IMR-90 (cell line): ENCODE measurements around the gene ANLN. TPM values are rescaled to one million over a fixed set of nuclear protein-coding genes. Genes with fewer than 3 reads are reported as not detected.

Experiments
- ATAC-seq: fragments of 200-7000 bp; cut with Tn5 transposase; 2 replicates; pipeline ENCODE4 v1.9.1; 2020; ENCODE audit warnings: low read depth, mild to moderate bottlenecking, moderate library complexity
- BruUV-seq: library from RNA; stranded (reverse); fragments of 400-500 nt; replicated peaks from 2 replicates; lab custom pipeline; 2021; lab: Mats Ljungman, UMichigan
- CTCF ChIA-PET: fragments of 300-600 bp; formaldehyde crosslinking; extraction: SDS; loops from one replicate; lab custom pipeline; 2021; ENCODE audit warnings: antibody characterized with exemption; lab: Yijun Ruan, JAX
- POLR2A ChIA-PET: fragments of 300-600 bp; sonication (Branson Sonifier 250); formaldehyde crosslinking; loops from one replicate; lab custom pipeline; 2022; ENCODE audit warnings: antibody characterized with exemption; ENCODE audit not compliant: unreplicated experiment; lab: Charles Lee
- DNase-seq: peaks from one replicate; pipeline ENCODE4 v3.0.0; 2013
- H2AFZ ChIP-seq: replicated peaks from 2 replicates; pipeline ENCODE3; 2013; ENCODE audit warnings: low read length, mild to moderate bottlenecking; ENCODE audit not compliant: poor library complexity
- H2AK5ac ChIP-seq: 2 replicates; pipeline ENCODE4 v1.6.1; 2013; ENCODE audit warnings: low read depth, low read length, inconsistent platforms
- H2AK9ac ChIP-seq: replicated peaks from 2 replicates; pipeline ENCODE3; 2013; ENCODE audit warnings: mild to moderate bottlenecking, low read depth, low read length, moderate library complexity; ENCODE audit not compliant: poor library complexity
- H2BK120ac ChIP-seq: 2 replicates; pipeline ENCODE4 v1.6.1; 2013; ENCODE audit warnings: low read depth, low read length, inconsistent platforms
- H2BK15ac ChIP-seq: 3 replicates; pipeline ENCODE4 v1.6.1; 2013; ENCODE audit warnings: low read depth, low read length, inconsistent platforms
- H2BK20ac ChIP-seq: 2 replicates; pipeline ENCODE4 v1.6.1; 2013; ENCODE audit warnings: low read depth, mild to moderate bottlenecking, inconsistent platforms, low read length, moderate library complexity
- H2BK5ac ChIP-seq: 2 replicates; pipeline ENCODE4 v1.6.1; 2013; ENCODE audit warnings: mild to moderate bottlenecking, low read depth, low read length, inconsistent platforms; ENCODE audit not compliant: poor library complexity, severe bottlenecking
- H3K14ac ChIP-seq: replicated peaks from 2 replicates; pipeline ENCODE4 v1.6.1; 2013; ENCODE audit warnings: low read depth, low read length, inconsistent platforms
- H3K18ac ChIP-seq: 2 replicates; pipeline ENCODE4 v1.6.1; 2013; ENCODE audit warnings: low read depth, low read length, control low read depth
- H3K23ac ChIP-seq: 2 replicates; pipeline ENCODE4 v1.6.1; 2013; ENCODE audit warnings: low read depth, low read length, inconsistent platforms
- H3K27ac ChIP-seq: 2 replicates; pipeline ENCODE4 v1.5.1; 2013; ENCODE audit warnings: mild to moderate bottlenecking, control low read depth, low read length; ENCODE audit not compliant: insufficient read depth
- H3K27me3 ChIP-seq: 2 replicates; pipeline ENCODE4 v1.6.1; 2013; ENCODE audit warnings: low read length; ENCODE audit not compliant: control insufficient read depth, insufficient read depth
- H3K36me3 ChIP-seq: 2 replicates; pipeline ENCODE4 v1.6.1; 2013; ENCODE audit warnings: low read length, mixed read lengths; ENCODE audit not compliant: control insufficient read depth, insufficient read depth
- H3K4ac ChIP-seq: 2 replicates; pipeline ENCODE4 v1.6.1; 2013; ENCODE audit warnings: low read depth, low read length, inconsistent platforms
- H3K4me1 ChIP-seq: 2 replicates; pipeline ENCODE4 v1.6.1; 2013; ENCODE audit warnings: low read length, mixed read lengths; ENCODE audit not compliant: control insufficient read depth, insufficient read depth
- H3K4me2 ChIP-seq: 2 replicates; pipeline ENCODE4 v1.6.1; 2013; ENCODE audit warnings: low read depth, mild to moderate bottlenecking, control low read depth, low read length, moderate library complexity
- H3K4me3 ChIP-seq: 2 replicates; pipeline ENCODE4 v1.5.1; 2013; ENCODE audit warnings: low read depth, mild to moderate bottlenecking, control low read depth, low read length, moderate library complexity; ENCODE audit not compliant: insufficient read depth
- H3K56ac ChIP-seq: 2 replicates; pipeline ENCODE4 v1.6.1; 2013; ENCODE audit warnings: low read length, inconsistent platforms; ENCODE audit not compliant: insufficient read depth; ENCODE audit errors: extremely low read depth
- H3K79me1 ChIP-seq, 2 experiments: 2 replicates each; pipeline ENCODE4 v1.6.1; 2013; ENCODE audit warnings: low read length in 2 of 2, inconsistent platforms in 1 of 2, low read depth in 1 of 2
- H3K9ac ChIP-seq: 2 replicates; pipeline ENCODE4 v1.6.1; 2013; ENCODE audit warnings: low read depth, low read length, control low read depth
- H3K9me1 ChIP-seq: 2 replicates; pipeline ENCODE4 v1.6.1; 2013; ENCODE audit warnings: low read length, inconsistent platforms; ENCODE audit not compliant: insufficient read depth
- H3K9me3 ChIP-seq: 2 replicates; pipeline ENCODE4 v1.6.1; 2013; ENCODE audit warnings: low read length; ENCODE audit not compliant: control insufficient read depth, insufficient read depth
- H4K20me1 ChIP-seq: 2 replicates; pipeline ENCODE4 v1.6.1; 2013; ENCODE audit warnings: low read length, inconsistent platforms; ENCODE audit not compliant: insufficient read depth
- H4K5ac ChIP-seq: 2 replicates; pipeline ENCODE4 v1.6.1; 2013; ENCODE audit warnings: mild to moderate bottlenecking, low read depth, low read length, control low read depth
- H4K8ac ChIP-seq, 2 experiments: 2 replicates each; pipeline ENCODE4 v1.6.1; 2013; ENCODE audit warnings: low read depth in 2 of 2, low read length in 2 of 2, control low read depth in 1 of 2, inconsistent platforms in 1 of 2
- H4K91ac ChIP-seq: 2 replicates; pipeline ENCODE4 v1.6.1; 2013; ENCODE audit warnings: low read depth, low read length, inconsistent platforms; ENCODE audit not compliant: insufficient read depth
- BHLHE40 ChIP-seq: fragments of 150-350 bp; IDR thresholded peaks from 2 replicates; pipeline ENCODE4 v1.6.1; 2016; ENCODE audit warnings: mild to moderate bottlenecking, low read depth, low read length
- CEBPB ChIP-seq: IDR thresholded peaks from 2 replicates; pipeline ENCODE4 v1.6.1; 2012; ENCODE audit warnings: low read depth, low read length, improper control_type of control experiment
- CHD1 ChIP-seq: IDR thresholded peaks from 2 replicates; pipeline ENCODE4 v1.6.1; 2012; ENCODE audit warnings: low read depth, low read length, improper control_type of control experiment
- CTCF ChIP-seq: conservative IDR thresholded peaks from 2 replicates; pipeline ENCODE4 v1.5.1; 2012; ENCODE audit warnings: mild to moderate bottlenecking, low read depth, low read length, improper control_type of control experiment
- ELK1 ChIP-seq: fragments of 150-350 bp; IDR thresholded peaks from 2 replicates; pipeline ENCODE4 v1.6.1; 2016; ENCODE audit warnings: low read depth, mild to moderate bottlenecking, low read length, moderate library complexity, borderline replicate concordance
- FOS ChIP-seq: fragments of 150-350 bp; IDR thresholded peaks from 2 replicates; pipeline ENCODE4 v1.6.1; 2016; ENCODE audit warnings: low read depth, low read length
- MAFK ChIP-seq: IDR thresholded peaks from 2 replicates; pipeline ENCODE4 v1.6.1; 2012; ENCODE audit warnings: low read depth, low read length, improper control_type of control experiment
- MAZ ChIP-seq: IDR thresholded peaks from 2 replicates; pipeline ENCODE4 v1.6.1; 2012; ENCODE audit warnings: low read depth, mild to moderate bottlenecking, low read length, improper control_type of control experiment, moderate library complexity, borderline replicate concordance
- MXI1 ChIP-seq: IDR thresholded peaks from 2 replicates; pipeline ENCODE4 v1.6.1; 2012; ENCODE audit warnings: low read depth, mild to moderate bottlenecking, low read length, moderate library complexity, borderline replicate concordance
- POLR2A ChIP-seq: IDR thresholded peaks from 2 replicates; pipeline ENCODE4 v1.6.1; 2012; ENCODE audit warnings: mild to moderate bottlenecking, low read depth, low read length
- RAD21 ChIP-seq: IDR thresholded peaks from 2 replicates; pipeline ENCODE4 v1.6.1; 2012; ENCODE audit warnings: low read length, improper control_type of control experiment
- RFX5 ChIP-seq: IDR thresholded peaks from 2 replicates; pipeline ENCODE4 v1.8.0; 2012; ENCODE audit warnings: low read depth, mild to moderate bottlenecking, low read length, moderate library complexity
- SMC3 ChIP-seq: fragments of 150-350 bp; IDR thresholded peaks from 2 replicates; pipeline ENCODE4 v1.6.1; 2016; ENCODE audit warnings: low read depth, mild to moderate bottlenecking, antibody characterized with exemption, low read length, moderate library complexity
- WGBS, 2 experiments: methylation state at CpG; one replicate each; pipeline versions ENCODE4 v1.1.5 to v1.1.7; 2013; ENCODE audit warnings: missing lambda C conversion rate in 2 of 2; ENCODE audit not compliant: insufficient read length in 1 of 2; ENCODE audit errors: extremely low coverage in 2 of 2; 5-methylcytosine and 5-hydroxymethylcytosine counted together
- dilution Hi-C: fragments of 300-500 bp; cut with HindIII; formaldehyde crosslinking; loops from one replicate; pipeline ENCODE4 v1.14.3; 2018; ENCODE audit warnings: low sequenced_read_pairs; ENCODE audit not compliant: unreplicated experiment
- in situ Hi-C: fragments of 300-500 bp; cut with MboI; formaldehyde crosslinking; loops from 3 replicates; pipeline ENCODE4 v1.14.3; 2019; ENCODE audit warnings: low sequenced_read_pairs, inconsistent platforms, mixed read lengths
- intact Hi-C: fragments of 100-400 bp; cut with micrococcal nuclease; formaldehyde crosslinking; loops from 2 replicates; pipeline ENCODE4 v1.10.0; 2022
- polyA plus RNA-seq, 3 experiments: library from polyadenylated mRNA; depleted of rRNA; stranded (reverse); fragments of >200 nt; gene quantifications; 2 replicates each; pipeline ENCODE4 v1.2.3, GENCODE V29; 2012; ENCODE audit warnings: low replicate concordance in 1 of 3
- total RNA-seq: library from RNA; depleted of rRNA; stranded (reverse); fragments of >200 nt; gene quantifications from 2 replicates; pipeline ENCODE4 v1.2.3, GENCODE V29; 2012
- TF ChIP-seq, protein P1 (sequence below): fragments of 150-350 bp; IDR thresholded peaks from 2 replicates; pipeline ENCODE4 v1.6.1; 2017; ENCODE audit warnings: mild to moderate bottlenecking, antibody characterized with exemption, low read length, low read depth

The ANLN gene
- total and polyA plus RNA-seq, 2 of the 4 experiments (the other 2 are of a cell fraction) = 60.5 to 276 TPM

- H3K4me3 ChIP-seq = no peak overlapping the region
Measured at GRCh38 chr7:36484265-36484664, 94.6 kb downstream of the ANLN start.

More at GRCh38 chr7:36484265-36484664, 94.6 kb downstream of the ANLN start:
- Histone ChIP-seq H3K9me1 (no peaks in the 10 kb centered on the region), H3K4me2 (no peak overlapping the region), H2BK120ac (no peak overlapping the region), H2BK5ac (no peak overlapping the region), H2AK5ac (no peak overlapping the region), H4K8ac (no peak overlapping the region), H3K27ac (no peak overlapping the region), H3K79me1 (no peaks in the 10 kb centered on the region), H3K27me3 (peaks cover 15% of the 10 kb centered on the region), H3K4me1 (no peaks in the 10 kb centered on the region), H4K91ac (no peak overlapping the region), H2AFZ (no peak overlapping the region), H2BK20ac (no peak overlapping the region), H3K9me3 (no peaks in the 10 kb centered on the region), H3K14ac (no peak overlapping the region), H3K56ac (no peak overlapping the region), H4K5ac (no peak overlapping the region), H3K4ac (no peak overlapping the region), H3K18ac (no peak overlapping the region), H3K36me3 (no peaks in the 10 kb centered on the region), H3K9ac (no peak overlapping the region), H2BK15ac (no peak overlapping the region), H2AK9ac (no peak overlapping the region), H3K23ac (no peak overlapping the region), H4K20me1 (no peaks in the 10 kb centered on the region)
- no peak for DNase-seq
- POLR2A ChIA-PET = no interaction called here
- BruUV-seq = no TSS peak
- TF ChIP-seq FOS (no peak), SMC3 (no peak), MXI1 (no peak), MAZ (no peak), CTCF (no peak), POLR2A (no peak), CEBPB (no peak), RAD21 (no peak), CHD1 (no peak), BHLHE40 (no peak), RFX5 (no peak), ELK1 (no peak), MAFK (no peak)
- TF ChIP-seq, protein P1, sequence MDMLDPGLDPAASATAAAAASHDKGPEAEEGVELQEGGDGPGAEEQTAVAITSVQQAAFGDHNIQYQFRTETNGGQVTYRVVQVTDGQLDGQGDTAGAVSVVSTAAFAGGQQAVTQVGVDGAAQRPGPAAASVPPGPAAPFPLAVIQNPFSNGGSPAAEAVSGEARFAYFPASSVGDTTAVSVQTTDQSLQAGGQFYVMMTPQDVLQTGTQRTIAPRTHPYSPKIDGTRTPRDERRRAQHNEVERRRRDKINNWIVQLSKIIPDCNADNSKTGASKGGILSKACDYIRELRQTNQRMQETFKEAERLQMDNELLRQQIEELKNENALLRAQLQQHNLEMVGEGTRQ = no peak
- in situ Hi-C loops = loop anchor here (10.0 to 25.0 kb wide), 2 partner anchors 478 to 711 kb away; no protein-coding TSS in a partner anchor
- no peak for ATAC-seq
- intact Hi-C loops = no loop called here
- dilution Hi-C loops = no loop called here
- no CpG with 5 or more reads among the region's 8 CpGs for WGBS, 2 experiments
- CTCF ChIA-PET = no interaction called here
